GM20431 (cell line): ENCODE data around the gene TSEN2.
"Not testable (repeated sequence)": the region's sequence is repeated elsewhere in the genome, so short reads cannot be mapped to it uniquely, and the experiment has no call there.

Experiments
- in situ Hi-C: fragments of 300-500 bp; cut with MseI, MboI; formaldehyde crosslinking; loops from one replicate; pipeline ENCODE4 v1.15.0; 2020; ENCODE audit warnings: low sequenced_read_pairs; ENCODE audit not compliant: unreplicated experiment

TSEN2 gene

DNA sequence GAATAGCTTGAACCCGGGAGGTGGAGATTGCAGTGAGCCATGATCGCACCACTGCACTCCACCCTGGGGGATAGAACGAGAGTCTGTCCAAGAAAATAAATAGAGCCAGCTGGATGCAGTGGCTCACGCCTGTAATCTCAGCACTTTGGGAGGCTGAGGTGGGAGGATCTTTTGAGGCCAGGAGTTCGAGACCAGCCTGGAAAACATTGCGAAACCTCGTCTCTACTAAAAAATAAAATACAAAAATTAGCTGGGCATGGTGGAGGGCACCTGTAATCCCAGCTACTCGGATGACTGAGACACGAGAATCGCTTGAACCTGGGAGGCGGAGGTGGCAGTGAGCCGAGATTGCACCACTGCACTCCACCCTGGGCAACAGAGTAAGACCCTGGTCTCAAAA lies 59.2 kb downstream of the TSEN2 start:
- in situ Hi-C loops, result not testable (repeated sequence)

GRCh38 chr3:12544652-12545472 lies 60.6 kb downstream of the TSEN2 start:
- in situ Hi-C loops, result no loop called here

- in situ Hi-C loops, result no loop called here
Measured at GRCh38 chr3:12545473-12545791, 61.2 kb downstream of the TSEN2 start, which contains the start of gene MKRN2OS. Gene MKRN2OS, minus strand, starts transcription at chr3:12545499. Its CDS starts 35 bp downstream, at chr3:12545464.

GRCh38 chr3:12549971-12550760 lies 65.9 kb downstream of the TSEN2 start:
- in situ Hi-C loops, result no loop called here

DNA sequence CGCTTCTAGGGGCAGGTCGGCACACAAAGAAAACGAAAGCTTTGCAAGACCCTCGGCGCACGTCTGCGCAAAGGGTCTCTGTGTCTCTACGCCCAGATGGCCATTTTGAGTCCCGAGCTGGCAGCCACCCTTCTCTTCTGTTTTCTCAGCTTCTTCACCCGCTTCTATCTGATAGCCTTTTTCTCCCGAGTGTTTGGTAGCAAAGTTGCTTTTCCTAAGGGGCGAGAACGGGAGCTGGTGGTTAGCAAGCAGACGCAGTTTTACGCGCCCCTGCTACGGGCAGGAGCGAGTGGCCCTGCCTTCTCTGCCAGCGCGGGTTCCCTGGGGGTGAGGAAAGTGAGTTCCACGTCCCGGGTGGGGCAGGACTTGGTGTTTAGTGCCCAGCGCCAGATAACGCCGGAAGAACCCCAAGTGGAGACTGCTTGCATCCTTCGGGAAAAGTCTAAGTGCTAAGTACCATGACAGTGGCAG lies 69.7 kb downstream of the TSEN2 start:
- in situ Hi-C loops, result no loop called here

DNA sequence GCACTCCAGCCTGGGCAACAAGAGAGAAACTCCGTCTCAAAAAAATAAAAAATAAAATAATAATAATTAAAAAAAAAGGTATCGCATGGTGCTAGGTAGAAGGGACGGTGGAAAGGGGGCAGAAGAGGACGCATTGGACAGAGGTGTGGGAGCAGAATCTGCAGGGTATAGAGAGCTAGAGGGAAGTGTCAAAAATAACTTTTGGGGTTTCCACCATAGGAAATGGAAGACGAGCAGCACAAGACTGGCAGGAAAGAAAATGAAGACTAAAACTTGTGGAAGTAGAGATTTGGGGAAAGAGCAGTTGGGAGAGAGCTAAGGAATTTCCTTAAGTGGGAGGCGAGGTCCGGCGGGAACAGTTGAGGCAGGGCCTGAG lies 72.0 kb downstream of the TSEN2 start:
- in situ Hi-C loops, result no loop called here

DNA sequence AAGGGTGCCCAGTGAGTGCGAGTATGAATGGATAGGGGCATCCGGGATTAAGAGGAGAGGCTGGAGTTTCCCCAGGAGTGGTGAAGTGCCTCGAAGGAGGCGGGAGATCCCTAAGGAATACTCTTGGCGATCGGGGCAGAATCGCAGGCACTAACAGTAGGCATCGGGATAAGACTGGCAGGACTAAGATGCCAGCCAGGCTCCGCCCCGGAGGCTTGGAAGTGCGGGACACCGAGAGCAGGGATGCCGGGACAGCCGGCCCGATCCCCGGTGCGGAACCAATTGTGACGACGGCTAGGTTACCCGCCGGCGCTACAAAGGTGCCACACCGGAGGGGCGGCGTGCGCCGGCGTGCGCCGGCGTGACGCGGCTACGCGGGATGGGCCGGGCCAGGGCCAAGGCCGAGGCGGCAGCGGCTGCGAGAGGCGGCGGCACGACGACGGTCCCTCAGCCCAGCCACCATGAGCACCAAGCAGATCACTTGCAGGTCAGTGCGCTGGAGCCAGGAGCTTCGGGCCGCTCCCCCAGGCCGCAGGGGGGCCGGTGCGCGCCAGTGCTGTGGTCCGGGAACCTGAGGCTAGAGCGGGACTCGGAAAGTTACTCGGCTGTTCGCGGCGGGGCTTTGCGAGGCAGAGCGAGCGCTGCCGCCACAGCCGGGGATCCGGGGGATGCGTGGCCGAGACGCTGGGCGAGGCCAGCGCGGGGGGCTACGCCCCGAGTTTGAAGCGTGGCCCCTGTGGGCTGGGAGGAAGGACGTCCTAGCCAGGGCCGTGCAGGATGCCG lies 72.6 kb downstream of the TSEN2 start, which contains the start of gene MKRN2:
Gene MKRN2, plus strand, starts transcription at position 398 of the 783 bp plus-strand sequence. Its CDS starts 64 bp downstream, at position 462.
- in situ Hi-C loops, result no loop called here

- in situ Hi-C loops, result no loop called here
Measured at GRCh38 chr3:12557473-12558100, 73.3 kb downstream of the TSEN2 start.

DNA sequence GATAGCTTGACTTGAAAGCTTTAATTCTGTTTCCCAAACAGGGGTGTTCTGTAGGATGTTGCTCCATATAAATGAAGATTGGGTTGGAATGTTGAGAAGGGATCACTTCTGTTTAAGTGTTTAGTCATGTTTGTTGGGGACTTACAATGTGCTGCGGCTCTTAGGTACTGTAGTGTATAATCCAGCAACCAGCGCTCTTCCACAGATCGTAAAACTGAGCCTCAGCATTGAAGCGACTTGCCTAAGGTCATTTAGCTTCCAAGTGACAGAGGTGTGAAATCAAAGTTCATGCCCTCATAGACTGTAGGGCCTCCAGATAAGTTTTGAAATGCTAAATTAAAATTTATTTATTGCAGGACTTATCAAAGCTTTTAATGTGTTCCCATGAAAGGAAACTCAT lies 74.4 kb downstream of the TSEN2 start:
- in situ Hi-C loops, result no loop called here

DNA sequence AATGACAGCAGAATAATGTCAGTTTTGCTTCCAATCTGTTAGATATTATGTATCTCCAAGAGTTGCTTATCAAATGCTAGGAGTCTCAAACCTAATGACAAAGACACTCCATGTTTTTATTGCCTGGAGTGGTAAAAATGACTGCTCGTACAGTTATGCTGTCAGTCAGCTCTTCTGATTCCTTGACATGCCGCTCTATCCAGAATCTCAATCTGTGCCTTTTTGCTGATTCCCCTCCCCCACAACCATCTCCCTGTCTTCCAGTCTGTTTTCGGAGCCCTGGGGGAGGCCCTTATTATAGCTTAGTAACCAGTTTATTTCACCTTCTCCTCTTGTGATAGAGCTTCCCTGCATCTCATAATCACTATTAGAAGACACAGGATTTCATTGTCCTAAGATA lies 75.2 kb downstream of the TSEN2 start:
- in situ Hi-C loops, result no loop called here

DNA sequence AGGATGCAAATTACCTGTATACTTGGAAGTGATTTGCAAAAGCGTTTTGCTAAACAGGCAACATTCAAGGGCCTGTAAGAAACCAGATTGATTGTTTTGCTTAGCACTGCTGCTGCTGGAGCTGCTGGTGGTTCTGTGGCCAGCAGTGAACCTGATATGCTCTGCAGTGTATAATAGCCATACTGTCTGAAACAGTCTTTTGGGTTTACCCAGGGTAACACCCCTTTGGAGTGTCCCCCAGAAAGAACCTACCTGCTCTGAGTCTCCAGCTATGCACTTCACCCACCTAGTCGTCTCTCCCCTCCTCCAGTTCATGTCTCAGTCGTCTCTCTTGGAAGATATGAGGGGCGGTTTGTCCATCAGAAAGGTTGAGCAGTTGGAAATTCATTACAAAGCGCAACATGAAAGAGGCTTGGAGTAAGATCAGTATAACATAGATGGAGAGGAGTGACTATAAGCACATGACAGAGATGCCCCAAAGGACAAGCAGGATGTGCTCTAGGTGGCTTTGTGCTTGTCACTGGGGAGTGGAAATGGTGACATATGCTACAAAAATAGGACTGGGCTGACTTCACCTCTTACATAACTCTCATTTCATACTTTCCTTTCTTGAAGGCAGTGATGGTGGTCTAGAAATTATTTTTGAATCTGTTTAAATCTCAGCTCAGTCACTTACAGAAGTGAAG lies 76.4 kb downstream of the TSEN2 start:
- in situ Hi-C loops, result no loop called here

GRCh38 chr3:12561397-12561796 lies 77.1 kb downstream of the TSEN2 start:
- in situ Hi-C loops, result no loop called here

DNA sequence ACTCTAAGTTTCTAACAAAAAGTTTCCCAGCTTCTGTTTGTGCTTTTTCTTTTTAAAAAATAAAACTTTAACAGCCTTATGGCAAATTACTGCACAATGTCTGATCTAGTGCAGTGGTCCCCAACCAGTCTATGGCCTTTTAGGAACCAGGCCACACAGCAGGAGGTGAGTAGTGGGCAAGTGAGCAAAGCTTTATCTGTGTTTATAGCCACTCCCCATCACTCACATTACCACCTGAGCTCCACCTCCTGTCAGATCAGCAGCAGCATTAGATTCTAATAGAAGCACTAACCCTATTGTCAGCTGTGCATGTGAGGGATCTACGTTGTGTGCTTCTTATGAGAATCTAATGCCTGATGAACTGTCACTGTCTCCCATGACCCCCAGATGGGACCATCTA lies 78.2 kb downstream of the TSEN2 start:
- in situ Hi-C loops, result no loop called here

DNA sequence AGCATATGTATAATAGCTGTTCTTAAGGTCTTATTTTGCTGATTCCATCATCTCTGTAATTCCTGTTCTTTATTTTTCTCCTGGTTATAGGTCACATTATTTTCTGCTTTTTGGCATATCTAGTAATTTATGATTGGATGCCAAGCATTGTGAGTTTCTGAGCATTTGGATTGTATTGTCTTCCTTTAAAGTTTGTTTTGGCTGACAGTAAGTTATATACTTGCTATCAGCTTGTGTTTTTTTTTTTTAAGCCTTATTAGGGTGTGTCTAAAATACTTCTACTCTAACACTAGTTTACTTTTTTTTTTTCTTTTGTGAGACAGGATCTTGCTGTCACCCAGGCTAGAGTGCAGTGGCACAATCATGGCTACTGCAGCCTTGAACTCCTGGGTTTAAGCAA lies 82.7 kb downstream of the TSEN2 start:
- in situ Hi-C loops, result no loop called here

- in situ Hi-C loops, result no loop called here
Measured at GRCh38 chr3:12568747-12569146, 84.5 kb downstream of the TSEN2 start.

- in situ Hi-C loops, result no loop called here
Measured at GRCh38 chr3:12569836-12570235, 85.6 kb downstream of the TSEN2 start.

DNA sequence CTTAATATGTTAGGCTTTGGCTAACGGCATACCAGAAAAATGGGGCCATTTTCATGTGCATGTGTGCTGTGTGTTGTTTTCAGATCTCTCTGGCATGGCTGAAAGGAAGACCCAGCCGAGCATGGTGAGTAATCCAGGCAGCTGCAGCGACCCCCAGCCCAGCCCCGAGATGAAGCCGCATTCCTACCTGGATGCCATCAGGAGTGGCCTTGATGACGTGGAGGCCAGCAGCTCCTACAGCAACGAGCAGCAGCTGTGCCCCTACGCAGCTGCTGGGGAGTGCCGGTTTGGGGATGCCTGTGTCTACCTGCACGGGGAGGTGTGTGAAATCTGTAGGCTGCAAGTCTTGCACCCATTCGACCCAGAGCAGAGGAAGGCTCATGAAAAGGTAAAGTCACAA lies 87.7 kb downstream of the TSEN2 start:
- in situ Hi-C loops, result no loop called here

DNA sequence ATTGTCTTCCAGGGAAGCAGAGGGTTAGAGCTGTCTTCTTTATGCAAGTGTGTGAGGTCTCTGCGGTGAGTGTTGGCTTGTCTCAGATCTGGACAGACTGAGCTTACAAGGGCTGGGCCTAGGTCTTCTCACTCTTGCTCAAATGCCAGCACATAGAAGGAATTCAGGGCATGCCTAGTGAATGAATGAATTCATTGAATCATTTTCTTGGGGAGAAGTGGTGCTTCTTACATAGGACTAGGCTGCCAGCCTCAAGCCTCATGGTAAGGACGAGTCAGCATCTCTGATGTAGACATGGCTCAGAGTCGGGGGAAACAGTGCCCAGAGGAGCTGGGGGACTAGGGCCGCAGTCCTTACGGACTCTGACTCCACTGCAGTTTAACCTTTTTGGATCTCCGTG lies 89.9 kb downstream of the TSEN2 start:
- in situ Hi-C loops, result no loop called here

DNA sequence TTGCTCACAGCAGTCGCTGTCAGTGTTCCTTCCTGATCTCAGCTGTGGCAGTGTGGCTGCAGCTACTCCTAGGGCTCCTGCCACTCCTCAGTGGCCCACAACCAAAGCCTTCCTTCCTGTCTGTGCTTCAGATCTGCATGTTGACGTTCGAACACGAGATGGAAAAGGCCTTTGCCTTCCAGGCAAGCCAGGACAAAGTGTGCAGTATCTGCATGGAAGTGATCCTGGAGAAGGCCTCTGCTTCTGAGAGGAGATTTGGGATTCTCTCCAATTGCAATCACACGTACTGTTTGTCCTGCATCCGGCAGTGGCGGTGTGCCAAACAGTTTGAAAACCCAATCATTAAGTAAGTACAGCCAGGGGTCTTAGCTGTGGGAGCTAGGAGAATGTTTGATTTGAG lies 90.4 kb downstream of the TSEN2 start:
- in situ Hi-C loops, result no loop called here

GRCh38 chr3:12577379-12577778 lies 93.1 kb downstream of the TSEN2 start:
- in situ Hi-C loops, result no loop called here
